K562 (cell line): ENCODE results near the gene TMBIM4. TPM values are rescaled to one million over a fixed set of nuclear protein-coding genes. Genes with fewer than 3 reads are reported as not detected.

Experiments
- ATAC-seq: fragments of 200-7000 bp; cut with Tn5 transposase; 3 replicates; pipeline ENCODE4 v1.9.1; 2020; ENCODE audit warnings: moderate library complexity
- BruUV-seq: library from RNA; stranded (reverse); fragments of 400-500 nt; replicated peaks from 2 replicates; lab custom pipeline; 2021; lab: Mats Ljungman, UMichigan
- CTCF ChIA-PET: fragments of 300-600 bp; formaldehyde crosslinking; extraction: SDS; loops from one replicate; lab custom pipeline; 2021; ENCODE audit warnings: low intra/inter-chr PET ratio; lab: Yijun Ruan, JAX
- POLR2A ChIA-PET: fragments of 300-600, 350-650 bp; sonication (Branson Sonifier 250); formaldehyde crosslinking; extraction: SDS; loops from one replicate; lab custom pipeline; 2021; ENCODE audit warnings: antibody characterized with exemption, inconsistent platforms; lab: Yijun Ruan, JAX
- DNase-seq, 4 experiments: peaks; one replicate each; pipeline versions ENCODE4 v3.0.0 to v3.0.0-alpha.2; 2011 to 2018; ENCODE audit warnings: low spot score in 3 of 4, mixed read lengths in 3 of 4; ENCODE audit errors: extremely low read depth in 1 of 4
- FAIRE-seq: peaks from 2 replicates; lab custom pipeline; 2011; peaks lifted over from hg19 to GRCh38; lab: Jason Lieb, UNC
- H2AFZ ChIP-seq: 2 replicates; pipeline ENCODE4 v1.6.0; 2011; ENCODE audit warnings: low read depth, low read length, control low read depth, inconsistent platforms
- H3K27ac ChIP-seq: fragments of 200-600 bp; 3 replicates; pipeline ENCODE4 v1.8.0; 2011; ENCODE audit warnings: low read depth, mild to moderate bottlenecking, control low read depth, inconsistent platforms, low read length, moderate library complexity, mixed read lengths; ENCODE audit errors: extremely low read depth
- H3K27me3 ChIP-seq, 2 experiments: fragments of 300-600 bp in 1 of 2; 2 replicates in 1 of 2; 3 replicates in 1 of 2; pipeline versions ENCODE4 v1.6.0 to v1.8.0; 2011; ENCODE audit warnings: inconsistent platforms in 2 of 2, low read length in 2 of 2, mild to moderate bottlenecking in 1 of 2, mixed read lengths in 1 of 2, moderate library complexity in 1 of 2; ENCODE audit not compliant: control insufficient read depth in 2 of 2, insufficient read depth in 2 of 2
- H3K36me3 ChIP-seq: fragments of 300-600 bp; 3 replicates; pipeline ENCODE4 v1.8.0; 2011; ENCODE audit warnings: mild to moderate bottlenecking, low read length, inconsistent platforms; ENCODE audit not compliant: control insufficient read depth, insufficient read depth
- H3K4me1 ChIP-seq, 2 experiments: fragments of 200-600 bp in 1 of 2; replicated peaks in 1 of 2; 2 replicates in 1 of 2; 3 replicates in 1 of 2; pipeline versions ENCODE4 v1.5.1 to v1.8.0; 2011; ENCODE audit warnings: inconsistent platforms in 2 of 2, low read length in 2 of 2, mild to moderate bottlenecking in 1 of 2, mixed read lengths in 1 of 2, moderate library complexity in 1 of 2; ENCODE audit not compliant: control insufficient read depth in 2 of 2, insufficient read depth in 2 of 2
- H3K4me2 ChIP-seq: 2 replicates; pipeline ENCODE4 v1.6.1; 2011; ENCODE audit warnings: low read length, control low read depth, inconsistent platforms, mixed read lengths; ENCODE audit not compliant: insufficient read depth
- H3K4me3 ChIP-seq: fragments of 200-600 bp; sonication (generic), shearing (Covaris generic); 2 replicates; pipeline ENCODE4 v1.5.1; 2016; ENCODE audit warnings: control low read depth, inconsistent platforms
- H3K79me2 ChIP-seq: fragments of 200-600 bp; 3 replicates; pipeline ENCODE4 v1.8.0; 2011; ENCODE audit warnings: low read length, inconsistent platforms; ENCODE audit not compliant: control insufficient read depth, insufficient read depth
- H3K9ac ChIP-seq, 2 experiments: 2 replicates each; pipeline versions ENCODE4 v1.6.0 to v1.6.1; 2011; ENCODE audit warnings: low read depth in 2 of 2, low read length in 2 of 2, control low read depth in 1 of 2, inconsistent platforms in 1 of 2, mild to moderate bottlenecking in 1 of 2, mixed read lengths in 1 of 2; ENCODE audit not compliant: insufficient read depth in 1 of 2
- H3K9me1 ChIP-seq: one replicate; pipeline ENCODE4 v1.6.0; 2011; ENCODE audit warnings: inconsistent platforms, mild to moderate bottlenecking, low read length, moderate library complexity; ENCODE audit not compliant: control insufficient read depth, insufficient read depth
- H3K9me3 ChIP-seq: replicated peaks from 2 replicates; pipeline ENCODE4 v1.5.1; 2011; ENCODE audit warnings: low read depth, low read length, inconsistent platforms; ENCODE audit not compliant: control insufficient read depth, insufficient read depth
- H4K20me1 ChIP-seq: replicated peaks from 2 replicates; pipeline ENCODE4 v1.6.1; 2011; ENCODE audit warnings: low read length, inconsistent platforms, mixed read lengths; ENCODE audit not compliant: control insufficient read depth, insufficient read depth
- ELF4 ChIP-seq: fragments of 450-650 bp; formaldehyde crosslinking; IDR thresholded peaks from 2 replicates; pipeline ENCODE4 v1.4.0; 2022; ENCODE audit warnings: missing genetic modification characterization
- HDAC6 ChIP-seq: IDR thresholded peaks from 2 replicates; pipeline ENCODE4 v1.6.1; 2012; ENCODE audit warnings: low read depth, mild to moderate bottlenecking, control low read depth, inconsistent platforms, low read length, moderate library complexity
- JUNB ChIP-seq: fragments of 450-650 bp; formaldehyde crosslinking; conservative IDR thresholded peaks from 2 replicates; pipeline ENCODE4 v1.4.0; 2020; ENCODE audit warnings: mild to moderate bottlenecking
- MED1 ChIP-seq: sonication (generic); formaldehyde crosslinking; IDR thresholded peaks from 2 replicates; pipeline ENCODE4 v1.8.1; 2023; ENCODE audit warnings: missing genetic modification reagents, borderline replicate concordance
- MYBL2 ChIP-seq, 2 experiments: fragments of 450-650 bp in 1 of 2; sonication (generic) in 1 of 2; formaldehyde crosslinking in 1 of 2; IDR thresholded peaks; 2 replicates each; pipeline versions ENCODE4 v1.6.1 to v1.8.1; 2017 to 2022; ENCODE audit warnings: borderline replicate concordance in 1 of 2, inconsistent platforms in 1 of 2, low read depth in 1 of 2, mild to moderate bottlenecking in 1 of 2, missing genetic modification reagents in 1 of 2, moderate library complexity in 1 of 2
- NRF1 ChIP-seq, 2 experiments: fragments of 450-650 bp; IDR thresholded peaks in 1 of 2; conservative IDR thresholded peaks in 1 of 2; 2 replicates each; pipeline ENCODE4 v1.6.1; 2014; ENCODE audit warnings: mild to moderate bottlenecking in 2 of 2
- POLR2AphosphoS2 ChIP-seq: IDR thresholded peaks from 2 replicates; pipeline ENCODE4 v1.6.1; 2012; ENCODE audit warnings: low read length, improper control_type of control experiment
- PPARD ChIP-seq: fragments of 250-450 bp; sonication (Bioruptor Pico); IDR thresholded peaks from 2 replicates; pipeline ENCODE4 v1.8.0; 2022; ENCODE audit warnings: inconsistent platforms, mild to moderate bottlenecking, moderate library complexity
- RBM14 ChIP-seq: fragments of 200-400 bp; formaldehyde crosslinking; IDR thresholded peaks from 2 replicates; pipeline ENCODE4 v1.6.1; 2018; ENCODE audit warnings: low read depth, mild to moderate bottlenecking, low read length, moderate library complexity, borderline replicate concordance; ENCODE audit not compliant: insufficient read depth
- RUNX1 ChIP-seq: sonication (generic); IDR thresholded peaks from 2 replicates; pipeline ENCODE4 v1.6.1; 2016; ENCODE audit warnings: antibody characterized with exemption, low read depth
- SIN3A ChIP-seq, 2 experiments: fragments of 150-350 bp in 1 of 2; IDR thresholded peaks; 2 replicates each; pipeline ENCODE4 v1.6.1; 2011 to 2016; ENCODE audit warnings: borderline replicate concordance in 2 of 2, low read depth in 2 of 2, low read length in 2 of 2, mild to moderate bottlenecking in 2 of 2, moderate library complexity in 2 of 2; ENCODE audit not compliant: control insufficient read depth in 1 of 2
- SMAD4 ChIP-seq: fragments of 250-450 bp; sonication (Bioruptor Pico); conservative IDR thresholded peaks from 2 replicates; pipeline ENCODE4 v1.8.0; 2021; ENCODE audit warnings: inconsistent platforms, mild to moderate bottlenecking, moderate library complexity
- TRIM24 ChIP-seq, 2 experiments: fragments of 450-650 bp; IDR thresholded peaks; 2 replicates each; pipeline ENCODE4 v1.6.1; 2016
- YY1 ChIP-seq, 3 experiments: IDR thresholded peaks; 2 replicates each; pipeline ENCODE4 v1.6.1; 2011; ENCODE audit warnings: low read length in 2 of 3, mild to moderate bottlenecking in 2 of 3, moderate library complexity in 2 of 3, borderline replicate concordance in 1 of 3, control low read depth in 1 of 3, low read depth in 1 of 3; ENCODE audit not compliant: insufficient read depth in 3 of 3, insufficient replicate concordance in 2 of 3, control insufficient read depth in 1 of 3, insufficient read length in 1 of 3; ENCODE audit errors: extremely low read depth in 1 of 3
- ZNF263 ChIP-seq: sonication (generic); formaldehyde crosslinking; IDR thresholded peaks from 2 replicates; pipeline ENCODE4 v1.8.0; 2022; ENCODE audit warnings: mild to moderate bottlenecking, missing genetic modification reagents, borderline replicate concordance
- ZSCAN32 ChIP-seq: fragments of 450-650 bp; formaldehyde crosslinking; IDR thresholded peaks from 2 replicates; pipeline ENCODE4 v1.4.0; 2020; ENCODE audit warnings: mild to moderate bottlenecking, moderate library complexity
- WGBS: fragments of 100-300 bp; shearing (Covaris generic); methylation state at CpG from one replicate; pipeline ENCODE4 v1.1.6; 2016; ENCODE audit warnings: low coverage, mixed read lengths; ENCODE audit not compliant: insufficient coverage; ENCODE audit errors: missing lambda C conversion rate; 5-methylcytosine and 5-hydroxymethylcytosine counted together
- in situ Hi-C: fragments of 300-500 bp; cut with MboI; formaldehyde crosslinking; loops from 4 replicates; pipeline ENCODE4 v1.15.0; 2018; ENCODE audit warnings: inconsistent platforms, mixed read lengths
- intact Hi-C: fragments of 100-400 bp; cut with micrococcal nuclease; formaldehyde crosslinking; loops from 2 replicates; pipeline ENCODE4 v1.14.2; 2022
- polyA plus RNA-seq, 8 experiments: library from polyadenylated mRNA; depleted of rRNA in 4 of 8; stranded (reverse) in 5 of 8; unstranded in 3 of 8; fragments of >200 nt; fragmentation: Nextera tagmentation in 2 of 8; fragmentation: Illumina TruSeq in 1 of 8; extraction: Ambion mirVana in 2 of 8; extraction: Trizol in 1 of 8; gene quantifications; 2 replicates each; pipeline versions ENCODE4 v1.2.1 to v1.2.3, GENCODE V29; 2011 to 2014; ENCODE audit warnings: inconsistent platforms in 1 of 8, missing spikeins in 1 of 8
- total RNA-seq, 7 experiments: library from RNA; depleted of rRNA in 6 of 7; stranded (reverse); fragments of >200 nt in 6 of 7; fragmentation: Illumina TruSeq in 2 of 7; extraction: Trizol in 2 of 7; gene quantifications; 2 replicates each; pipeline versions ENCODE4 v1.2.1 to v1.2.3, GENCODE V29; 2011 to 2021; ENCODE audit warnings: low replicate concordance in 1 of 7
- TF ChIP-seq, protein P1 (sequence below): fragments of 450-650 bp; IDR thresholded peaks from 2 replicates; pipeline ENCODE4 v1.6.1; 2017; ENCODE audit warnings: mild to moderate bottlenecking, moderate library complexity
- TF ChIP-seq, protein P2 (sequence below), 2 experiments: fragments of 450-650 bp; conservative IDR thresholded peaks; 2 replicates each; pipeline ENCODE4 v1.6.1; 2017; ENCODE audit warnings: mild to moderate bottlenecking in 2 of 2, moderate library complexity in 2 of 2

TMBIM4 gene
- total and polyA plus RNA-seq, 9 of the 15 experiments (the other 6 are each of a cell fraction or from before 2014, with no cell fraction given), result 18.6 to 272 (median 50.0) TPM

DNA sequence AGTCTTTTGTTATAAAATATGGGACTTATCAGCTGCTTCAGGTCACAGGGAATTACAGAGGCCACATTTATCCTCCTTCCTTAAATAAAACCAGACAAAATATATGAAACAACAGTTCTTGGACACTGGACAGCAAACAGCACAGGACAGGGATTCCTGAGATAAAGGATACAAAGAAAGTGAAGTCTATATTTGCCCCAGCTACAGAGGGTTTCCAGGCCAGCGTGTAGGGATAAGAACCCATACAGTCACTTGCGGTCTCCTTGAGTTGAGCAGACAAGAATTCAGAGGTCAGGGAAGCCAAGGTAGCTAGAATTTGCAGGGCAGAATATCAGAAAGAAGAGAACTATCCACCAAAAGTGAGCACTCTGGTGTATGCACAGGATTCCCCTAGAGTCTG is 30.5 kb downstream of the TMBIM4 start (continued):
- TF ChIP-seq, protein P1, sequence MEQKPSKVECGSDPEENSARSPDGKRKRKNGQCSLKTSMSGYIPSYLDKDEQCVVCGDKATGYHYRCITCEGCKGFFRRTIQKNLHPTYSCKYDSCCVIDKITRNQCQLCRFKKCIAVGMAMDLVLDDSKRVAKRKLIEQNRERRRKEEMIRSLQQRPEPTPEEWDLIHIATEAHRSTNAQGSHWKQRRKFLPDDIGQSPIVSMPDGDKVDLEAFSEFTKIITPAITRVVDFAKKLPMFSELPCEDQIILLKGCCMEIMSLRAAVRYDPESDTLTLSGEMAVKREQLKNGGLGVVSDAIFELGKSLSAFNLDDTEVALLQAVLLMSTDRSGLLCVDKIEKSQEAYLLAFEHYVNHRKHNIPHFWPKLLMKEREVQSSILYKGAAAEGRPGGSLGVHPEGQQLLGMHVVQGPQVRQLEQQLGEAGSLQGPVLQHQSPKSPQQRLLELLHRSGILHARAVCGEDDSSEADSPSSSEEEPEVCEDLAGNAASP, result no peak
- no peak for TF ChIP-seq RBM14
- no peak for TF ChIP-seq NRF1 (conservative IDR thresholded peaks at IDR 0.05 in 1 of 2, IDR thresholded peaks at IDR 0.05 in 1 of 2)
- TF ChIP-seq ZSCAN32 (CRISPR knock-in tag), result no peak
- no peak for TF ChIP-seq MYBL2 (IDR thresholded peaks at IDR 0.05; ENCODE audit: low read depth)
- no peak for TF ChIP-seq MYBL2 (CRISPR knock-in tag; IDR thresholded peaks at IDR 0.05; ENCODE audit: borderline replicate concordance)

DNA sequence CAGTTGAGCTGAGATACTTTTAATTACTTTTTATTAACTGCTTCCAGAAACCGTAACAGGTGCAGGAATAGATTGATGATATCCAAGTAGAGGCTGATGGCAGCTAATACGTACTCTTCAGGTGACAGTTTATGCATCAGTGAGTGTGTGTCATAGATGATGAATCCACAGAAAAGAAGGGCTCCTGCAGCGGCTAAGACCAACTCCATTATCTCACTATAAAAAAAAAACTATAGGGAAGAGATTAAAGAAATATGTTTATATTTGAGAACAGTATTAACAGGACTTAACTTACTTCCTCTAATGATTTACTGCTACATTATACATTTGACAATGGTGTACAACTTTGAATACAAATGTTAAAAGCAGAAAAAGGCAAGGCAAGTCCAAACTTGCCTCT is 31.9 kb downstream of the TMBIM4 start:
- in situ Hi-C loops (no loop called here), intact Hi-C loops (no loop called here)
- H3K4me3 ChIP-seq, result no peak overlapping the region
- FAIRE-seq (no peak), DNase-seq (no peak), ATAC-seq (no peak)
- no peaks in the 10 kb centered on the region for H3K79me2 ChIP-seq
- no peak overlapping the region for H3K4me2 ChIP-seq
- peaks cover 13% of the 10 kb centered on the region for H3K9me3 ChIP-seq
- ChIA-PET POLR2A (interaction anchor here (1.0 kb wide), 1 partner anchor 14 kb away, joined by 4 read pairs; no protein-coding TSS in a partner anchor), CTCF (interaction anchor here (0.6 kb wide), 1 partner anchor 1562 kb away, joined by 3 read pairs; no protein-coding TSS in a partner anchor)
- H3K27me3 ChIP-seq, result no peaks in the 10 kb centered on the region
- H2AFZ ChIP-seq, result no peak overlapping the region
- H3K4me1 ChIP-seq, result no peaks in the 10 kb centered on the region
- no TSS peak for BruUV-seq
- H3K9ac ChIP-seq, result no peak overlapping the region
- no peaks in the 10 kb centered on the region for H4K20me1 ChIP-seq
- peaks cover 31% of the 10 kb centered on the region for H3K36me3 ChIP-seq
- H3K27ac ChIP-seq, result no peak overlapping the region
- H3K9me1 ChIP-seq, result no peaks in the 10 kb centered on the region
- 95% methylated on average over 3 of the region's 3 CpGs for WGBS
- TF ChIP-seq ELF4 (no peak), JUNB (CRISPR knock-in tag) (no peak), HDAC6 (no peak), ZNF263 (CRISPR knock-in tag) (no peak), SIN3A (IDR thresholded peaks at IDR 0.05; ENCODE audit: borderline replicate concordance in 2 of 2, control insufficient read depth in 1 of 2, low read depth in 2 of 2, low read length in 2 of 2) (no peak), TRIM24 (IDR thresholded peaks at IDR 0.05) (no peak), MED1 (CRISPR knock-in tag) (no peak), POLR2AphosphoS2 (no peak), SMAD4 (CRISPR knock-in tag) (no peak), RUNX1 (no peak), YY1 (IDR thresholded peaks at IDR 0.05; ENCODE audit: borderline replicate concordance in 1 of 3, control insufficient read depth in 1 of 3, extremely low read depth in 1 of 3, insufficient read depth in 3 of 3, insufficient read length in 1 of 3, insufficient replicate concordance in 2 of 3, low read depth in 1 of 3, low read length in 2 of 3) (no peak), PPARD (CRISPR knock-in tag) (no peak)
- TF ChIP-seq, protein P2, sequence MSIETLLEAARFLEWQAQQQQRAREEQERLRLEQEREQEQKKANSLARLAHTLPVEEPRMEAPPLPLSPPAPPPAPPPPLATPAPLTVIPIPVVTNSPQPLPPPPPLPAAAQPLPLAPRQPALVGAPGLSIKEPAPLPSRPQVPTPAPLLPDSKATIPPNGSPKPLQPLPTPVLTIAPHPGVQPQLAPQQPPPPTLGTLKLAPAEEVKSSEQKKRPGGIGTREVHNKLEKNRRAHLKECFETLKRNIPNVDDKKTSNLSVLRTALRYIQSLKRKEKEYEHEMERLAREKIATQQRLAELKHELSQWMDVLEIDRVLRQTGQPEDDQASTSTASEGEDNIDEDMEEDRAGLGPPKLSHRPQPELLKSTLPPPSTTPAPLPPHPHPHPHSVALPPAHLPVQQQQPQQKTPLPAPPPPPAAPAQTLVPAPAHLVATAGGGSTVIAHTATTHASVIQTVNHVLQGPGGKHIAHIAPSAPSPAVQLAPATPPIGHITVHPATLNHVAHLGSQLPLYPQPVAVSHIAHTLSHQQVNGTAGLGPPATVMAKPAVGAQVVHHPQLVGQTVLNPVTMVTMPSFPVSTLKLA (conservative IDR thresholded peaks at IDR 0.05), result no peak
